WTC11 (cell line): ENCODE results near the gene EOMES. TPM values are rescaled to one million over a fixed set of nuclear protein-coding genes. Genes with fewer than 3 reads are reported as not detected.

Source experiments
- ATAC-seq: fragments of 200-7000 bp; cut with Tn5 transposase; 2 replicates; pipeline ENCODE4 v1.10.0; 2021; ENCODE audit warnings: mild to moderate bottlenecking, moderate library complexity
- CTCF ChIA-PET: fragments of 300-600 bp; sonication (Branson Sonifier 250); formaldehyde crosslinking; loops from one replicate; lab custom pipeline; 2021; ENCODE audit warnings: antibody characterized with exemption; lab: Charles Lee
- POLR2A ChIA-PET: fragments of 350-600 bp; sonication (Branson Sonifier 250); formaldehyde crosslinking; loops from one replicate; lab custom pipeline; 2021; ENCODE audit warnings: antibody characterized with exemption; lab: Charles Lee
- DNase-seq: peaks from one replicate; pipeline ENCODE4 v3.0.0; 2021; ENCODE audit warnings: low spot score
- H3K27ac Mint-ChIP-seq: 2 replicates; pipeline ENCODE4 v1.8.0; 2021; ENCODE audit warnings: mixed read lengths
- H3K27me3 Mint-ChIP-seq: 2 replicates; pipeline ENCODE4 v1.8.0; 2021; ENCODE audit warnings: low read depth, mild to moderate bottlenecking, moderate library complexity, mixed read lengths
- H3K36me3 Mint-ChIP-seq: 2 replicates; pipeline ENCODE4 v1.8.0; 2021; ENCODE audit warnings: mixed read lengths
- H3K4me1 Mint-ChIP-seq: 2 replicates; pipeline ENCODE4 v1.8.0; 2022; ENCODE audit warnings: mixed read lengths
- H3K4me3 Mint-ChIP-seq: 2 replicates; pipeline ENCODE4 v1.8.0; 2021; ENCODE audit warnings: mild to moderate bottlenecking, moderate library complexity, mixed read lengths
- H3K9me3 Mint-ChIP-seq: 2 replicates; pipeline ENCODE4 v1.8.0; 2021; ENCODE audit warnings: mixed read lengths
- ATF1 ChIP-seq: sonication (generic); formaldehyde crosslinking; IDR thresholded peaks from 2 replicates; pipeline ENCODE4 v1.8.1; 2023; ENCODE audit warnings: mild to moderate bottlenecking, moderate library complexity, missing genetic modification reagents
- CDX4 ChIP-seq: fragments of 250-450 bp; sonication (Bioruptor Pico); IDR thresholded peaks from 2 replicates; pipeline ENCODE4 v1.9.0; 2021; ENCODE audit warnings: moderate library complexity, mild to moderate bottlenecking, inconsistent platforms, borderline replicate concordance
- ELF4 ChIP-seq: sonication (generic); formaldehyde crosslinking; IDR thresholded peaks from 2 replicates; pipeline ENCODE4 v1.8.1; 2022; ENCODE audit warnings: low read depth, mild to moderate bottlenecking, moderate library complexity, missing genetic modification reagents
- GRHL2 ChIP-seq: fragments of 250-450 bp; sonication (Bioruptor Pico); IDR thresholded peaks from 2 replicates; pipeline ENCODE4 v1.8.0; 2022; ENCODE audit warnings: mild to moderate bottlenecking, moderate library complexity; ENCODE audit not compliant: insufficient replicate concordance, severe bottlenecking
- HMGXB4 ChIP-seq: sonication (generic); formaldehyde crosslinking; IDR thresholded peaks from 2 replicates; pipeline ENCODE4 v1.8.1; 2023; ENCODE audit warnings: mild to moderate bottlenecking, moderate library complexity, missing genetic modification reagents
- IRF2 ChIP-seq: sonication (generic); formaldehyde crosslinking; IDR thresholded peaks from 2 replicates; pipeline ENCODE4 v1.8.0; 2022; ENCODE audit warnings: low read depth, missing genetic modification reagents, borderline replicate concordance
- JAZF1 ChIP-seq: fragments of 250-450 bp; sonication (Bioruptor Pico); IDR thresholded peaks from 2 replicates; pipeline ENCODE4 v1.9.0; 2021; ENCODE audit warnings: moderate library complexity, mild to moderate bottlenecking, inconsistent platforms
- MLX ChIP-seq: sonication (generic); formaldehyde crosslinking; IDR thresholded peaks from 2 replicates; pipeline ENCODE4 v1.8.1; 2023; ENCODE audit warnings: mild to moderate bottlenecking, missing genetic modification reagents, moderate library complexity
- MYBL2 ChIP-seq: sonication (generic); formaldehyde crosslinking; IDR thresholded peaks from 2 replicates; pipeline ENCODE4 v1.8.1; 2023; ENCODE audit warnings: mild to moderate bottlenecking, moderate library complexity, missing genetic modification reagents
- NR2C2 ChIP-seq: sonication (generic); formaldehyde crosslinking; IDR thresholded peaks from 2 replicates; pipeline ENCODE4 v1.8.0; 2022; ENCODE audit warnings: mild to moderate bottlenecking, missing genetic modification reagents
- PREB ChIP-seq: sonication (generic); formaldehyde crosslinking; IDR thresholded peaks from 2 replicates; pipeline ENCODE4 v1.8.1; 2022; ENCODE audit warnings: mild to moderate bottlenecking, missing genetic modification reagents, moderate library complexity, borderline replicate concordance
- SMAD3 ChIP-seq: sonication (generic); formaldehyde crosslinking; IDR thresholded peaks from 2 replicates; pipeline ENCODE4 v1.8.0; 2022; ENCODE audit warnings: missing genetic modification reagents, mild to moderate bottlenecking, borderline replicate concordance
- SMAD4 ChIP-seq: sonication (generic); formaldehyde crosslinking; IDR thresholded peaks from 2 replicates; pipeline ENCODE4 v1.8.0; 2022; ENCODE audit warnings: mild to moderate bottlenecking, missing genetic modification reagents
- SP1 ChIP-seq: sonication (generic); formaldehyde crosslinking; conservative IDR thresholded peaks from 2 replicates; pipeline ENCODE4 v1.8.1; 2022; ENCODE audit warnings: missing genetic modification reagents
- TEAD4 ChIP-seq: sonication (generic); formaldehyde crosslinking; IDR thresholded peaks from 2 replicates; pipeline ENCODE4 v1.8.0; 2022; ENCODE audit warnings: mild to moderate bottlenecking, missing genetic modification reagents
- ZBTB21 ChIP-seq: sonication (generic); formaldehyde crosslinking; IDR thresholded peaks from 2 replicates; pipeline ENCODE4 v1.8.1; 2023; ENCODE audit warnings: mild to moderate bottlenecking, missing genetic modification reagents, borderline replicate concordance
- ZNF219 ChIP-seq: sonication (generic); formaldehyde crosslinking; IDR thresholded peaks from 2 replicates; pipeline ENCODE4 v1.8.0; 2023; ENCODE audit warnings: missing genetic modification reagents, mild to moderate bottlenecking, borderline replicate concordance
- ZNF232 ChIP-seq: sonication (generic); formaldehyde crosslinking; IDR thresholded peaks from 2 replicates; pipeline ENCODE4 v1.8.0; 2022; ENCODE audit warnings: mild to moderate bottlenecking, missing genetic modification reagents
- ZNF263 ChIP-seq: sonication (generic); formaldehyde crosslinking; IDR thresholded peaks from 2 replicates; pipeline ENCODE4 v1.8.1; 2022; ENCODE audit warnings: low read depth, mild to moderate bottlenecking, moderate library complexity, missing genetic modification reagents
- ZNF281 ChIP-seq: sonication (generic); formaldehyde crosslinking; IDR thresholded peaks from 2 replicates; pipeline ENCODE4 v1.8.0; 2023; ENCODE audit warnings: mild to moderate bottlenecking, missing genetic modification reagents
- ZNF317 ChIP-seq: sonication (generic); formaldehyde crosslinking; IDR thresholded peaks from 2 replicates; pipeline ENCODE4 v1.8.1; 2023; ENCODE audit warnings: low read depth, mild to moderate bottlenecking, moderate library complexity, missing genetic modification reagents, borderline replicate concordance
- ZNF423 ChIP-seq: fragments of 250-450 bp; sonication (Bioruptor Pico); IDR thresholded peaks from 2 replicates; pipeline ENCODE4 v2.1.2; 2022; ENCODE audit warnings: mild to moderate bottlenecking, moderate library complexity
- ZNF671 ChIP-seq: fragments of 250-450 bp; sonication (Bioruptor Pico); IDR thresholded peaks from 2 replicates; pipeline ENCODE4 v1.8.0; 2021; ENCODE audit warnings: mild to moderate bottlenecking
- total RNA-seq: library from RNA; stranded (reverse); gene quantifications from 3 replicates; pipeline ENCODE4 v1.2.3, GENCODE V29; 2021

The EOMES gene
- total RNA-seq, 1 experiment from 2014 or later, result 1.4 TPM

- Mint-ChIP-seq H3K27ac (no peak overlapping the region), H3K36me3 (no peaks in the 10 kb centered on the region), H3K27me3 (peaks cover 94% of the 10 kb centered on the region), H3K4me1 (peaks cover 79% of the 10 kb centered on the region), H3K4me3 (peak overlapping the region; percentile 85), H3K9me3 (no peaks in the 10 kb centered on the region)
- CTCF ChIA-PET, result interaction anchor here (0.6 to 5.3 kb wide), 4 partner anchors 8 to 604 kb away, joined by 3 to 120 read pairs (median 4); partner anchors contain the start of gene NEK10
- POLR2A ChIA-PET, result no interaction called here
- ATAC-seq (no peak), DNase-seq (no peak)
- TF ChIP-seq MLX (CRISPR knock-in tag) (no peak), ELF4 (CRISPR knock-in tag) (no peak), ZNF263 (CRISPR knock-in tag) (no peak), SP1 (CRISPR knock-in tag) (no peak), ZNF423 (CRISPR knock-in tag) (no peak), TEAD4 (CRISPR knock-in tag) (no peak), ATF1 (CRISPR knock-in tag) (no peak), ZNF232 (CRISPR knock-in tag) (no peak), SMAD3 (CRISPR knock-in tag) (no peak), NR2C2 (no peak)
- TF ChIP-seq, all 79 proteins: peak for 0
Measured at GRCh38 chr3:27724459-27725197, 2.5 kb upstream of the EOMES start.

- CTCF ChIA-PET, result interaction anchor here (1.2 to 5.3 kb wide), 5 partner anchors 8 to 604 kb away, joined by 3 to 120 read pairs (median 4); partner anchors contain the start of gene NEK10
- Mint-ChIP-seq H3K4me1 (peaks cover 79% of the 10 kb centered on the region), H3K4me3 (peak overlapping the region; percentile 85), H3K27ac (no peak overlapping the region), H3K36me3 (no peaks in the 10 kb centered on the region), H3K9me3 (no peaks in the 10 kb centered on the region), H3K27me3 (peaks cover 94% of the 10 kb centered on the region)
- POLR2A ChIA-PET, result no interaction called here
- TF ChIP-seq ZBTB21 (no peak), ZNF317 (CRISPR knock-in tag) (no peak), CDX4 (CRISPR knock-in tag) (no peak), SMAD4 (CRISPR knock-in tag) (no peak), GRHL2 (CRISPR knock-in tag) (no peak), ZNF281 (CRISPR knock-in tag) (no peak), PREB (CRISPR knock-in tag) (no peak), MLX (CRISPR knock-in tag) (no peak), ZNF423 (CRISPR knock-in tag) (no peak), HMGXB4 (CRISPR knock-in tag) (no peak), MYBL2 (CRISPR knock-in tag) (no peak), IRF2 (CRISPR knock-in tag) (no peak), TEAD4 (CRISPR knock-in tag) (no peak), ZNF671 (CRISPR knock-in tag) (no peak), ZNF219 (CRISPR knock-in tag) (no peak), JAZF1 (CRISPR knock-in tag) (no peak)
- DNase-seq (no peak), ATAC-seq (no peak)
Measured at GRCh38 chr3:27723815-27724458, 1.8 kb upstream of the EOMES start.
